HG03280 (cell line): ENCODE data around the gene NSL1.
"Not testable (repeated sequence)": the region's sequence is repeated elsewhere in the genome, so short reads cannot be mapped to it uniquely, and the experiment has no call there.

ENCODE experiments used
- ATAC-seq: cut with Tn5 transposase; IDR thresholded peaks from one replicate; pipeline ENCODE4 v1.9.1; 2021; ENCODE audit warnings: mild to moderate bottlenecking, moderate library complexity; ENCODE audit not compliant: unreplicated experiment

Gene NSL1

GRCh38 chr1:212752252-212752933 is 39.2 kb downstream of the NSL1 start:
- ATAC-seq: no peak

- ATAC-seq: no peak
Observed at GRCh38 chr1:212749821-212750535, 41.6 kb downstream of the NSL1 start.

DNA sequence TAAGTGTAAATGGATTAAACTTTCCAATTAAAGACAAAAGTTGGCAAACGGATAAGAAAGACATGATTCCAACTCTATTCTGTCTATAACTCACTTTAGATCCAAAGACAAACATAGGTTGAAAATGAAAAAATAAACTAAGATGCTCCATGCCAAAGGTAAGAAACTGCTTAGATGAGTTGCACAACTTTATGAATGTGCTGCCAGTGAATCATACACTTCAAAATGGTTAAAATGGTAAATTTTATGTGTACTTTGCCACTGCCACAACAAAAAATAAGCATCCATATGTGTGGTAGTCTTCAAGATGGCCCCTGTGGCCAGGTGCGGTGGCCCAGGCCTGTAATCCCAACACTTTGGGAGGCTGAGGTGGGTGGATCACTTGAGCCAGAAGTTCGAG is 45.0 kb downstream of the NSL1 start:
- ATAC-seq: no peak

- ATAC-seq: no peak
Observed at GRCh38 chr1:212745303-212745702, 46.3 kb downstream of the NSL1 start.

DNA sequence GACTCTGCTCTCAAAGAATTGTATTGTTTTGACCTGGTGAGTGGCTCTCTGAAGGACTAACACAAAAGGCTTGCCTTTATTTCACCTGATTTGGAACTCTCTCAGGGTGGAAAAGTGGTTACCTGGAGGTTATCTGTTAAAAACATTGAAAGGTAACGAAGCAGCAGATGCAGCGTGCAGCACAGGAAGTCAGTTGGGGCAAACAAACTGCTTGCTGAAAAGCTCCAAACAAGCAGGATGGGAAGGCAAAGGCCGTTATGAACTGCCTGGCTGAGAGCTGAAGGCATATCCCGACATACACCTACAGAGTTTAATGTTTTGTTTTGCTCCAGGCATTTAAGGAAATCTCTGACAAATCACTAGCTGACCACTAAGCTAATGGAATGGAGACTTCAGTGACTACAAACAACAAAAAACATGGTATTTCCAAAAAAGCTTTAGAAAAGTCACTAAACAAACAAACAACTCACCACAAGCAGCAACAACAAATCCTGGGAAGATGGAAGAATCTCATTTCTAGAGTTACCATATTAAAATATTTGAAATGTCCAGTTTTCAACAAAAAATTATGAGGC is 47.6 kb downstream of the NSL1 start:
- no peak for ATAC-seq

DNA sequence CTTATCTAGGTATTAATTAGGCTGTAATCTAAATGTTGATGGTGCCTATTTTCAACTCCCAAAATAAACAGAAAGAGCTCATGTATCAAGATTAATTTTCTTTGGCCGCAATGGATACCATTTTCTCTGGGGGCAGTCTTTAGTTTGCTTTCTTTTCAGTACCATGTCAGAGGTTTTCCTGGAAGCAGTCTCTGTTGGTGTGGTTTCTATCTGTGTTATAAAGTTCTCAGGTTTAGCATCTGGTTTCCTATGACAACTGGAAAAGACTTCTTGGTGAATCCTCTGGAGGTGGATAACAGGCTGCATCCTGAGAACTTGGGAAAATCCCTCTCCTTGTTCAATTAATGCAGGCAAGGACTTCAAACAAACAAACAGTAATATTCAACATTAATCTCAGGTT is 53.2 kb downstream of the NSL1 start:
- ATAC-seq: no peak

- no peak for ATAC-seq
Observed at GRCh38 chr1:212737559-212737958, 54.0 kb downstream of the NSL1 start.

DNA sequence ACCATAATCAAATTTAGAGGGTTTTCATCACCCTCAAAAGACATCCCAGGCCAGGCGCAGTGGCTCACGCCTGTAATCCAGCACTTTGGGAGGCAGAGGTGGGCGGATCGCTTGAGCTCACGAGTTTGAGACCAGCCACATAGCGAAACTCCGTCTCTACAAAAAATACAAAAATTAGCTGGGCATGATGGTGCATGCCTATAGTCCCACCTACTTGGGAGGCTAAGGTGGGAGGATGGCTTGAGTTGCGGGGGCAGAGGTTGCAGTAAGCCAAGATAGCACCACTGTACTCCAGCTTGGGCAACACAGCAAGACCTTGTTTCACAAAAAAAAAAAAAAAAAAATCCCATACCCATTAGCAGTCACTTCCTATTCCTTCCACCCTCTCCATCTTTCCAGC is 58.5 kb downstream of the NSL1 start:
- no peak for ATAC-seq

DNA sequence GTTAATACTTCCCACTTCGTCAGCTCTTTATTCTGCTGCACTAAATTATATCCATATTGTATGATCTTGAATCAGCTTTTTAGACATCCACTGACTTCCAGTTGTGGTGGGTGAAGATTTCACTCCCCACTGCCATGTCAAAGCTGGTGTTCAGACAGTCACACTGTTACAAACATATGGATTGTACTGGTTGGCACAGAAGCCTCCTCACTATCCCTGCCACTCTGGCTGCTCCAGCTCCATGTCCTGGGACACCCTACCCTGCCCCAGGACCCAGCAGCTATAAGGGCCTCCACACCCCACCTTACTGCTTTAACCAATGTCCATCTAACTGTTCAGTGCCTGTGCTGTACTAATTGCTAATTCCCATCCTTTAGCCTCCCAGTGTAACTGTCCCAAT is 59.9 kb downstream of the NSL1 start:
- no peak for ATAC-seq

DNA sequence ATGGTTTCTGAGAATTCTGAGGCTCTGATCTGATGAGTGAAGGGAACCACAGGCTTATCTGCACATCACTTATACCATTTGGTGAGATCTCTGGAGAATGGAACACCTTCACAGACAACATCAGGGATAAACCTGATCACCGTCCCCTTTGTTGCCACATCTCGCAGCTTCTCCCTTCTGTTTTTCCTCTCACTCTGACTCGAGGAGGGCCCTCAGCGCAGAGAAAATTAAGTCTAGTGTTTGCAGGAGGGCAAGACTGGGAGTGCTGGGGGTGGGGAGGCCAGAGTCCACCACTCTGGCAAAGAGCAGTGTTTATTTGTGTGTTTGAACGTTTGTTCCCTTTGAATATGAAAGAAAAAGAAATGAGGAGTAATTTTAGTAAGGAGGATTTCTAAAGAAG is 63.0 kb downstream of the NSL1 start:
- no peak for ATAC-seq

DNA sequence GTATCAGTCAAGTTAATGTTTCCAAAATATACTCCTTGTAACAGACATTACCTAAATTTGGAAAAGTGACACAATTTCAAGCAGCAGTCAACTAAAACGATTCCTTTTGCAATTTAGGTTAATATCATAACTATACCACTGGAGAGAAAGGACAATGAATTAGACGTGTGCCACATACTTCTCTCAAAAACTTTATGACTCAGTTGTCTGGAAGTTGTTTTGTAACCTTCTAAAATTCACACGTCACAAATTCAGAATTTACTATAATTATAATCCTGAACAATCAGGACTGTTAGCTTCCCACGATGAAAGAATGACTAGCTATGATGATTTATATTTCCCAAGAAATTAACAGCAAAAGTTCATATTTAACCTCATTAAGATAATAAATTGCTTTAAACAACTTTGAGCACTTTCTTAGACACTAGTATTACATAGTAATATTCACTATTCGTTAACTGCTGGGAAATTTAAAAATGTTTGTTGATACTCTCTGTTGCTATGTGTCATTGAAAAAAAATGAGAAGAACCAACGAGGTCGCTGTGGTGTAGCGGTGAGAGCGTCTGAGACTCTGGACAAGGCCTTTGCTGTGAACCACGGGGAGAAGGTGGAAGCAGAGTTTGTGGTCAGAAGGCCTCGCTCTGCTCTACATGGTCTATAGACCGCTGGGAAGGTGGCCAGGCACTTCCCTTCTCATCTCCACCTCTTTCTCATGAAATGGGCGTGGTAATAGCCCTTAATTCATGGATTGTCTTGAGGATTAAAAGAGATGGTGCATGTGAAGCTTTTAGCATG is 64.0 kb downstream of the NSL1 start:
- ATAC-seq: no peak

DNA sequence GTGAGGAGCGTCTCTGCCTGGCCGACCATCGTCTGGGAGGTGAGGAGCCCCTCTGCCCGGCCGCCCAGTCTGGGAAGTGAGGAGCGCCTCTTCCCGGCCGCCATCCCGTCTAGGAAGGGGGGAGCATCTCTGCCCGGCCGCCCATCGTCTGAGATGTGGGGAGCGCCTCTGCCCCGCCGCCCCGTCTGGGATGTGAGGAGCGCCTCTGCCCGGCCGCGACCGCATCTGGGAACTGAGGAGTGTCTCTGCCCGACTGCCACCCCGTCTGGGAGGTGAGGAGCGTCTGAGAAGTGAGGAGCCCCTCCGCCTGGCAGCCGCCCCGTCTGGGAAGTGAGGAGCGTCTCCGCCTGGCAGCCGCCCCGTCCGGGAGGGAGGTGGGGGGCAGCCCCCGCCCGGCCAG is 66.9 kb downstream of the NSL1 start:
- ATAC-seq: not testable (repeated sequence)

DNA sequence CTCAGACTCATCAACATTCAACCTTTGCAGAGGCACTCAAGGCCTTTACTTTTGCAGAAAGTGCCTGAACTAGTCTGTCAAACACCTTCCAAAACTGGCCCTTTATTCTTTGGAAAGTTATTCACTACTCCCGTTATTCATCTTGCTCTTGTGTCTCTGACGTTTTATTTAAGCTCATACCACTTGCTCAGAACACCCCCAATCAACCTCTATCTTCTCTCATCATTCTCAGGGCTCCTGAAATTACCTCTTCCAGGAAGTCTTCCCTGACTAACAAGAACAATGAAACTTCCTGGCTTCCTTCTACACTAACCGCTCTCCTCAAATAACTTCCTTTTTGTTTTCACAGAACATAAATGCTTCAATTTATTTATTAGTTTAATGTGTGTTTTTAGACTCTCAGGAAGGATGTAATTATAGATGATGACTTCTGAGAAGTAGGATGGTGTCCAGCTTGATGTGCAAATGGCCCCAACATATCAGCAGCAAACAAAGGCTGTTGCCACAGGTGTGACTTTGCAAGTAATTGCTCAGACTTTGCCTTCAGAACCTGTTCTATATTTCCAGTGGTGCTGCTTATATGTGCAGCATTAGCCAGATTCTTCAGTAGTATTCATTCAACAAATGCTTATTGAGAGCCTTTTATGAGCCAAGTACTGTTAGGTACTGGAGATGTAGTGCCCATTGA is 69.2 kb downstream of the NSL1 start:
- ATAC-seq: no peak

DNA sequence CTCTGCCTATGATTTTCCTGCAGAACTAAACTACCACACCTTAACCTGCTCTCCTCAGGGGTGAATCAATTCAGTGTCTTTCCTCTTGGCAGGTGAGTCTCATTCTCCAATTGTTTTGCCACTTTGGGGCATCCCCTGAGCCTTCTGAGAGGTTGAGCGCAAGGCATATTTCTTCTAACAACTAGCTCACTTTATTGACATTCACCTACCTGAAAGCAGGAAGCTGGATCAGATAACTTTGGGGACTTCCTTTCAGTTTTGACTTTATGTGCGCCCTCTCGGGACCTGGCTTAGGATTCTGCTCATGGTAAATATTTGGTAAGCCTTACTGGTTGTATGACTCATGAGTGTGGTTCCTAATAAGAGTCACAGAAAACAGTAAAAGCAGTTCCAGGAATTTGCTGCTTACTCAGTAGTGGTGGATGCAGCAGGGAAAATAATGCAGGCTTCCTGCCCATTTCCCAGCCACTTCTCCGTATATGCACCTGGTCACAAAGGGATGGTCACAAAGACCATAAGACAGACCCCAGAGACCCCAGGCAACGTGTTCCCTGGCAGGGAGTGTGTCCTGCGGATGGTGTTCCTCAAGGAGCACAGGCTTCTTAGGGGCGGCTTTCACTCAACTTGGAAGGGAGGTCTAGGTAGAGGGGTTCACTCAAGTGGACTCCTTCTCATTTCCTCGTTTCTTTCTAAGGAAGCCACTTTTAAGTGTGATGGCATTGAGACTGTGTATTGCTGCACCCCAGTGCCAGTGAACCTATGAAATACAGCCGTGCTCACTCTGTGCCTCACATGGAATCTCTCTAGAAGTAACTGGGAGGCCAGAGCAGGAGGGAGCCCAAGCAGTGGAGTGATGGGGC is 70.0 kb downstream of the NSL1 start:
- no peak for ATAC-seq

GRCh38 chr1:212719633-212720032 is 71.9 kb downstream of the NSL1 start:
- ATAC-seq: no peak

GRCh38 chr1:212718499-212718898 is 73.1 kb downstream of the NSL1 start:
- ATAC-seq: no peak

DNA sequence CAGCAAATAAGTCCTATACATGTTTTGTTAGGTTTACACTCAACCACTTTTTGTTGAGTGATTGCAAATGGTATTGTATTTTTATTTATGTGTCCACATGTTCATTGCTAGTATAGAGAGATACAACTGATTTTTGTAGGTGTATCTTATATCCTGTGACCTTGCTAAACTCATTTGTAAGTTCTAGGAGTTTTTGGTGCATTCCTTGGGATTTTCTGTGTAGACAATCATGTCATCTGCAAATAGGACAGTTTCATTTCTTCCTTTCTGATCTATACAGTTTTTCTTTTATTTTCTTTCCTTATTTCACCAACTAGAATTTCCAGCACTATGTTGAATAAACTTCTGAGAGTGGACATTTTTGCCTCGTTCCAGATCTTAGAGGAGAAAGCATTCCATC is 75.4 kb downstream of the NSL1 start:
- ATAC-seq: no peak

DNA sequence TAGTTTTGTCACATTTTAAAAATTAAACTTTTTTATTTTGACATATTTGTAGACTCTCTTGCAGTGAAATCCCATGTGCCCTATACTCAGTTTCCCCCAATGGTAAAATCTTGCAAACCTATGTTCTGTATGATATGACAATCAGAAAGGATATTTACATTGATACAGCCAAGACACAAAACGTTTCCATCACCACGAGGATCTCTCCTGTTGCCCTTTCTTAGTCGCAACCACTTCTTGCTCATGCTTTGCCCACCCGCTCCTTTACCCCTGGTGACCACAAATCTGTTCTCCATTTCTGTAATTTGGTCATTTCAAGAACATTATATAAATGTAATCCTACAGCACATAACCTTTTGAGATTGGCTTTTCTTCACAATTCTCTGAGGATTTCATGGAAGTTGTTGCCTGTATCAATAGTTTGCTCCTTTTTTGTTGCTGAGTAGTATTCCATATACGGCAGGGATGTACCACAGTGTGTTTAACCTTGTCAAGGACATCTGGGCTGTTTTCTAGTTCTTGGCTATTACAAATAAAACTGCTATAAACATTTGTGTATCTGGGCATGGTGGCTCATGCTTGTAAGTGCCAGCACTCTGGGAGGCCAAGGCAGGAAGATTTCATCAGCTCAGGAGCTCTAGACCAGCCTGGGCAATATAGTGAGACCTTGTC is 78.0 kb downstream of the NSL1 start:
- ATAC-seq: no peak

- ATAC-seq: no peak
Observed at GRCh38 chr1:212712451-212713303, 78.9 kb downstream of the NSL1 start.
